ENCODE data around the gene FGFR2. TPM values are rescaled to one million over a fixed set of nuclear protein-coding genes. Genes with fewer than 3 reads are reported as not detected.

FGFR2 gene
- total RNA-seq, 1 experiment from 2014 or later: not detected

GRCh38 chr10:121532292-121532864 lies 65.9 kb downstream of the FGFR2 start:
- no peak overlapping the region for H3K4me2 ChIP-seq (ENCODE audit: low read depth, low read length, poor library complexity, severe bottlenecking)
- H3K36me3 ChIP-seq (ENCODE audit: insufficient read depth, low read length): no peaks in the 10 kb centered on the region
- H3K27me3 ChIP-seq (ENCODE audit: low read length): no peaks in the 10 kb centered on the region
- no peaks in the 10 kb centered on the region for H4K20me1 ChIP-seq (ENCODE audit: insufficient read depth, low read depth, low read length)
- no peaks in the 10 kb centered on the region for H3K9me2 ChIP-seq (replicated peaks; ENCODE audit: insufficient read depth, low read length)
- H3K9me3 ChIP-seq (ENCODE audit: low read length): no peaks in the 10 kb centered on the region
- no peak overlapping the region for H3K27ac ChIP-seq (ENCODE audit: low read length)
- no peaks in the 10 kb centered on the region for H3K79me2 ChIP-seq (ENCODE audit: low read length)
- H3K4me3 ChIP-seq (ENCODE audit: low read length): no peak overlapping the region
- no peaks in the 10 kb centered on the region for H3K4me1 ChIP-seq (ENCODE audit: low read length)
- no peak overlapping the region for H3K9ac ChIP-seq (ENCODE audit: low read length)
- DNase-seq: no peak
- H2AFZ ChIP-seq (ENCODE audit: low read length): no peak overlapping the region

DNA sequence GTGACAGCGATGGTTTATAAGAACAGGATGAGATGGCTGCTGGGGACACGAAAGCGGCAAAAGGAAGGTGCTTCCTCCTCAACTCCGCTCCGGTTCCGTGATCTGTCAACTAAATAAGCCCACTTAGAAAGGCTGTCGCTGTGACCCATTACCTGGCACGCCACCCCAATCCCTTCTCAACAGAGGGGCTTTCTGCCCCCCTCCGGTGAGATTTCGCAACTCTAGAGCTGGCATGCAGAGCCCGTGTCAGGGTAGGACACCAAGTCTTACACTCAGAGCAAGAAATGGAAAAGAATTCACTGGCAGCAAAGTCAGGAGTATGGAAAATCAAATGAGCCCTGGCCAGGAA lies 66.4 kb downstream of the FGFR2 start:
- H3K9ac ChIP-seq (ENCODE audit: low read length): no peak overlapping the region
- H4K20me1 ChIP-seq (ENCODE audit: insufficient read depth, low read depth, low read length): no peaks in the 10 kb centered on the region
- no peaks in the 10 kb centered on the region for H3K79me2 ChIP-seq (ENCODE audit: low read length)
- DNase-seq: no peak
- H3K4me3 ChIP-seq (ENCODE audit: low read length): no peak overlapping the region
- H3K4me1 ChIP-seq (ENCODE audit: low read length): peaks cover 4% of the 10 kb centered on the region; the same call in 1 of the 2 replicates
- no peak overlapping the region for H3K4me2 ChIP-seq (ENCODE audit: low read depth, low read length, poor library complexity, severe bottlenecking)
- H3K9me3 ChIP-seq (ENCODE audit: low read length): no peaks in the 10 kb centered on the region
- H3K27me3 ChIP-seq (ENCODE audit: low read length): no peaks in the 10 kb centered on the region
- H3K36me3 ChIP-seq (ENCODE audit: insufficient read depth, low read length): no peaks in the 10 kb centered on the region
- H3K27ac ChIP-seq (ENCODE audit: low read length): no peak overlapping the region
- no peaks in the 10 kb centered on the region for H3K9me2 ChIP-seq (replicated peaks; ENCODE audit: insufficient read depth, low read length)
- H2AFZ ChIP-seq (ENCODE audit: low read length): no peak overlapping the region

GRCh38 chr10:121531076-121531829 lies 67.0 kb downstream of the FGFR2 start:
- H3K9me2 ChIP-seq (replicated peaks; ENCODE audit: insufficient read depth, low read length): no peaks in the 10 kb centered on the region
- no peak overlapping the region for H3K27ac ChIP-seq (ENCODE audit: low read length)
- no peak overlapping the region for H3K4me3 ChIP-seq (ENCODE audit: low read length)
- no peaks in the 10 kb centered on the region for H3K9me3 ChIP-seq (ENCODE audit: low read length)
- no peak for DNase-seq
- H3K27me3 ChIP-seq (ENCODE audit: low read length): no peaks in the 10 kb centered on the region
- H3K9ac ChIP-seq (ENCODE audit: low read length): no peak overlapping the region
- H3K4me2 ChIP-seq (ENCODE audit: low read depth, low read length, poor library complexity, severe bottlenecking): no peak overlapping the region
- peaks cover 6% of the 10 kb centered on the region; the same call in 1 of the 2 replicates for H3K4me1 ChIP-seq (ENCODE audit: low read length)
- no peak overlapping the region for H2AFZ ChIP-seq (ENCODE audit: low read length)
- no peaks in the 10 kb centered on the region for H3K36me3 ChIP-seq (ENCODE audit: insufficient read depth, low read length)
- no peaks in the 10 kb centered on the region for H3K79me2 ChIP-seq (ENCODE audit: low read length)
- H4K20me1 ChIP-seq (ENCODE audit: insufficient read depth, low read depth, low read length): no peaks in the 10 kb centered on the region

DNA sequence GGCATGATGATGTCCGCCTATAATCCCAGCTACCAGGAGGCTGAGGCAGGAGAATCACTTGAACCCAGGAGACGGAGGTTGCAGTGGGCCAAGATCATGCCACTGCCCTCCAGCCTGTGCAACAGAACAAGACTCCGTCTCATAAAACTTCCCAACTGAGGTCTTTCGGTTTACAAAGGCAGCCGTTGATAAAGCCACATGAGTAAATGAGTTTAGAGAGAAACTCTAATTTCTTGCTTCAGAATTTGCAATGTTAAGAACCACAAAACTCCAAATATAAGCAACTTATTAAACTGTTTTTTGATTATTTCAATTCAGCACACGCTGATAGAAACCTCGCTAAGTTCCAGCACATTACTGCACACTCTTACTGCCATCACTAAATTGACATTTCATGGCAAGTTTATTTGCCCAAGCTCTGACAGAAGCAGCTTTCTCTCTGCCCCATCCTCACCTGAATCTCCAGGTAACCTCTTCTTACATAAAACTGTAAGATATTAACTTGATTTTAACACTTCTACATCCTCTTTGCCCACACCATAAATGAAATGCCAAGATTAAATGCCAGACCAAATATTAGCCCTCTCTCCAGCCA lies 67.7 kb downstream of the FGFR2 start:
- Histone ChIP-seq H3K27ac (ENCODE audit: low read length) (no peak overlapping the region), H3K36me3 (ENCODE audit: insufficient read depth, low read length) (no peaks in the 10 kb centered on the region), H2AFZ (ENCODE audit: low read length) (no peak overlapping the region), H3K9ac (ENCODE audit: low read length) (no peak overlapping the region), H3K27me3 (ENCODE audit: low read length) (no peaks in the 10 kb centered on the region), H3K9me3 (ENCODE audit: low read length) (no peaks in the 10 kb centered on the region), H3K4me3 (ENCODE audit: low read length) (no peak overlapping the region), H3K4me2 (ENCODE audit: low read depth, low read length, poor library complexity, severe bottlenecking) (no peak overlapping the region), H4K20me1 (ENCODE audit: insufficient read depth, low read depth, low read length) (no peaks in the 10 kb centered on the region), H3K4me1 (ENCODE audit: low read length) (peaks cover 6% of the 10 kb centered on the region; the same call in 1 of the 2 replicates), H3K79me2 (ENCODE audit: low read length) (no peaks in the 10 kb centered on the region), H3K9me2 (replicated peaks; ENCODE audit: insufficient read depth, low read length) (no peaks in the 10 kb centered on the region)
- no peak for DNase-seq

GRCh38 chr10:121527690-121528089 lies 70.6 kb downstream of the FGFR2 start:
- H2AFZ ChIP-seq (ENCODE audit: low read length): no peak overlapping the region
- no peak for DNase-seq
- H3K9me2 ChIP-seq (replicated peaks; ENCODE audit: insufficient read depth, low read length): no peaks in the 10 kb centered on the region
- H3K4me1 ChIP-seq (ENCODE audit: low read length): peaks cover 6% of the 10 kb centered on the region; the same call in 1 of the 2 replicates
- no peak overlapping the region for H3K27ac ChIP-seq (ENCODE audit: low read length)
- no peaks in the 10 kb centered on the region for H3K79me2 ChIP-seq (ENCODE audit: low read length)
- no peaks in the 10 kb centered on the region for H3K36me3 ChIP-seq (ENCODE audit: insufficient read depth, low read length)
- H4K20me1 ChIP-seq (ENCODE audit: insufficient read depth, low read depth, low read length): no peaks in the 10 kb centered on the region
- no peak overlapping the region for H3K4me2 ChIP-seq (ENCODE audit: low read depth, low read length, poor library complexity, severe bottlenecking)
- H3K27me3 ChIP-seq (ENCODE audit: low read length): no peaks in the 10 kb centered on the region
- H3K4me3 ChIP-seq (ENCODE audit: low read length): no peak overlapping the region
- H3K9me3 ChIP-seq (ENCODE audit: low read length): no peaks in the 10 kb centered on the region
- H3K9ac ChIP-seq (ENCODE audit: low read length): no peak overlapping the region

DNA sequence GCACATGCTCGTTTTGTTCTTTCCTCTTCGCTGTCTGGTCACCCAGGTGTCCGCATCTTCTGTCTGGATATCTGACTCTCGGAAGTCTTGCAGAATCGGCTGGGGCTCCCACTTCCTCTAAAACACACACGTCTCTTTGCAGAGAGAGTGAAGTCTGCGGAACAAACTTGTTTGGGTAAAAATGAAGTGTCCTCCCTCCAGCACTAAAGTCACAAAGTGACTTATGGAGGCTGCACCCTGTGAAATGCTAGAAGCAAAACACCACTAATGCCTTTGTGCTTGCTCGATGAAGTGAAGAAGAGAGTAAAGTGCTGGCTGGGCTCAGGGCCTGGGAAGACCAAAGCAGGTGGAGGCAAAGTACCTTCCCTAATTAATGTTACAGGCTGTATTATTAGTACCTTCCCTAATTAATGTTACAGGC lies 71.4 kb downstream of the FGFR2 start:
- DNase-seq: no peak
- H3K9ac ChIP-seq (ENCODE audit: low read length): no peak overlapping the region
- H3K4me3 ChIP-seq (ENCODE audit: low read length): no peak overlapping the region
- peaks cover 6% of the 10 kb centered on the region; the same call in 1 of the 2 replicates for H3K4me1 ChIP-seq (ENCODE audit: low read length)
- no peaks in the 10 kb centered on the region for H3K9me2 ChIP-seq (replicated peaks; ENCODE audit: insufficient read depth, low read length)
- no peaks in the 10 kb centered on the region for H4K20me1 ChIP-seq (ENCODE audit: insufficient read depth, low read depth, low read length)
- no peaks in the 10 kb centered on the region for H3K9me3 ChIP-seq (ENCODE audit: low read length)
- no peak overlapping the region for H2AFZ ChIP-seq (ENCODE audit: low read length)
- no peaks in the 10 kb centered on the region for H3K27me3 ChIP-seq (ENCODE audit: low read length)
- H3K27ac ChIP-seq (ENCODE audit: low read length): no peak overlapping the region
- no peaks in the 10 kb centered on the region for H3K36me3 ChIP-seq (ENCODE audit: insufficient read depth, low read length)
- no peaks in the 10 kb centered on the region for H3K79me2 ChIP-seq (ENCODE audit: low read length)
- no peak overlapping the region for H3K4me2 ChIP-seq (ENCODE audit: low read depth, low read length, poor library complexity, severe bottlenecking)

DNA sequence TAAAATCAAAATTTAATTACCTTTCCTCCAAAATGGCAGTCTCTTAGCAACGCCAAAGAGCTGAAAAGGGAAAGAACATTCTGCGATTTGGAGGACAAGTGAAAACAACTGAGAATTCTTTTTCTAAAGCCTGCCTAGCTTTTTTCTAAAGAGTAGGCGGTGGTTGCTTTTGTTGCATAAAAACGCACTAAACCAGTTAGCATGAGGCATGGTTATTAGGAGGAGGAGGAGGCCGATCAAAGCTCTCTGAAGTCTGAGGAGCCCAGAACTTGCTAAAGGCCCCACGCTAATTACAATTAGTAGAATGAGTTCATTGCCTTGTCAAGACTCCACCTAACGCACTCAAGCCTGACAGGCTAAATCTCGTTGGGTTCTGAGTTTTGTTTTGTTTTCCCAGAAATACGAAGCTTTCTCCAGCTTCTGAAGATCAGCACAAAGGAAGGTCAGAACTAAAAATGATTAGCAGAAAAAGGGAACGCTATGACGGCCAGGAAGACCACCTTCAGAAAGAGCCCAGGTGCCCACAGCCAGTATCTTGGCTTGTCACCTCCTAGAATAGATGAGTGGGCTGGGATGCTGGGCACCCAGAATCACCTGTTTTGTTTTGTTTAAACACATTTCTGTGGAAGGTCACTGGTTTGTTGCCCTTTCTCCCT lies 72.0 kb downstream of the FGFR2 start:
- no peak for DNase-seq
- Histone ChIP-seq H2AFZ (ENCODE audit: low read length) (no peak overlapping the region), H3K9me3 (ENCODE audit: low read length) (no peaks in the 10 kb centered on the region), H3K4me2 (ENCODE audit: low read depth, low read length, poor library complexity, severe bottlenecking) (no peak overlapping the region), H3K36me3 (ENCODE audit: insufficient read depth, low read length) (no peaks in the 10 kb centered on the region), H3K9me2 (replicated peaks; ENCODE audit: insufficient read depth, low read length) (no peaks in the 10 kb centered on the region), H3K4me1 (ENCODE audit: low read length) (peaks cover 6% of the 10 kb centered on the region; the same call in 1 of the 2 replicates), H3K4me3 (ENCODE audit: low read length) (no peak overlapping the region), H3K27ac (ENCODE audit: low read length) (no peak overlapping the region), H3K79me2 (ENCODE audit: low read length) (no peaks in the 10 kb centered on the region), H3K27me3 (ENCODE audit: low read length) (no peaks in the 10 kb centered on the region), H3K9ac (ENCODE audit: low read length) (no peak overlapping the region), H4K20me1 (ENCODE audit: insufficient read depth, low read depth, low read length) (no peaks in the 10 kb centered on the region)

Measured in Karpas-422 (cell line).